PC-3 (cell line): ENCODE measurements around the gene CCL4.

Experiments
- CTCF ChIP-seq: fragments of 300-600 bp; sonication (generic); conservative IDR thresholded peaks from 2 replicates; pipeline ENCODE4 v1.5.1; 2017; ENCODE audit warnings: antibody characterized with exemption, low read depth, mild to moderate bottlenecking, low read length
- EZH2 ChIP-seq: fragments of 300-600 bp; sonication (generic); IDR thresholded peaks from one replicate; pipeline ENCODE4 v1.6.1; 2017; ENCODE audit warnings: antibody characterized with exemption, mild to moderate bottlenecking, low read length; ENCODE audit not compliant: unreplicated experiment

DNA sequence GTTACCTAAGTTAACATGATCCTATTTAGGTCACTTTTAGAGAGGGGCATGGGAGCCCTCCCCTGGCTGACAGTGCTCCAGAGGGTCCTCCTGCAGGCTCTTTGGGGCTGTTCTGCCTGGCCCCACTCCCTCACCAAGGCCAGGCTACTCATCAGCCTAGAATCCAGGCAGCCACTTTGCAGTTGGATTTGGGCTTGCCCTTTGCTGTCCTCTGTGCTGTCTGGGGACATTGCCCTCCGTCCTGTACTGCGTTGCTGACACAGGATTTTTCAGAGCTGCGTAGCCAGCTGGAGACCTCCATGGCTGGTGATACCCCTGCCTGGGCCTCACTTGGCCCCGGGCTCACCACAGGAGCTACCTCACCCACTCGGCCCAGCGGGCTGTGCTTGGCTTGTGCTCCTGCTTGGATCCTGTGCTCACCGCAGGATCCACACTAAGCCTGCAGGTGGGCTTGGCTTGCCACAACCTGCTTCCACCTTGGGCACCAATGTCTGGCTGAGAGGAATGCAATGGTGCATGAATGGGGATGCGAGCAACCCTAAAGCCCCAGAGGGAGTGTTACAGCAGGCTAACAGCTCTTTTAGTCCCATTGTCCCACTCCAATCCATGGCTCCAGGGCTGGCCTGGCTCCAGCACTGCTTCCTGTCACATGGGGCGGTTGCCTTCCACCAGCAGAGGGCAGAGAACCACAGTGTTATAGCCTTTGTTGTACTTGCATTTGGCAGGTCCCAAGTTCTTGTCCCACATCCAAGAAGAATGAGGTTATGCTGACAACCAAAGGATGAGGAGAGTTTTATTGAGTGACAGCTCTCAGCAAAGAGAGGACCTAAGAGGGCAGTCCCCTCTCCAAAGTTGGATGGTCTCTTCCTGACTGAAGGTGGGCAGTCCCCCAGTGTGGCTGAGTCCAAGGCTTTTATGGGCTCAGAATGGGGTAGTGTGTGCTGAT is 21.5 kb downstream of the CCL4 start:
- TF ChIP-seq CTCF (no peak), EZH2 (no peak)
